Endodermal cell (in vitro differentiated cells): ENCODE measurements around the gene CNTNAP4. TPM values are rescaled to one million over a fixed set of nuclear protein-coding genes. Genes with fewer than 3 reads are reported as not detected.

Source experiments
- DNase-seq: peaks from one replicate; pipeline ENCODE4 v3.0.0-alpha.2; 2017
- H3K27ac ChIP-seq: 2 replicates; pipeline ENCODE4 v1.5.1; 2013; ENCODE audit warnings: mild to moderate bottlenecking, low read depth, low read length, moderate library complexity
- H3K27me3 ChIP-seq: 2 replicates; pipeline ENCODE4 v1.6.1; 2013; ENCODE audit warnings: mild to moderate bottlenecking, low read length, moderate library complexity; ENCODE audit not compliant: insufficient read depth, control insufficient read depth, poor library complexity, severe bottlenecking
- H3K36me3 ChIP-seq: 2 replicates; pipeline ENCODE4 v1.7.0; 2013; ENCODE audit warnings: mild to moderate bottlenecking, low read length, moderate library complexity; ENCODE audit not compliant: control insufficient read depth, insufficient read depth
- H3K4me1 ChIP-seq: one replicate; pipeline ENCODE4 v1.7.0; 2013; ENCODE audit warnings: low read length; ENCODE audit not compliant: control insufficient read depth, insufficient read depth
- H3K4me3 ChIP-seq: 2 replicates; pipeline ENCODE4 v1.5.1; 2013; ENCODE audit warnings: mild to moderate bottlenecking, low read length, moderate library complexity
- H3K9ac ChIP-seq: 2 replicates; pipeline ENCODE4 v1.6.1; 2013; ENCODE audit warnings: mild to moderate bottlenecking, low read length, moderate library complexity; ENCODE audit not compliant: poor library complexity, severe bottlenecking; ENCODE audit errors: extremely low read depth
- H3K9me3 ChIP-seq: 2 replicates; pipeline ENCODE4 v1.6.1; 2013; ENCODE audit warnings: mild to moderate bottlenecking, low read length, moderate library complexity; ENCODE audit not compliant: control insufficient read depth
- H3K27ac Mint-ChIP-seq: 2 replicates; pipeline ENCODE4 v1.8.0; 2020; ENCODE audit warnings: mixed read lengths
- H3K27me3 Mint-ChIP-seq: 2 replicates; pipeline ENCODE4 v1.8.0; 2021; ENCODE audit warnings: mild to moderate bottlenecking, mixed read lengths; ENCODE audit not compliant: insufficient read depth
- H3K36me3 Mint-ChIP-seq: 2 replicates; pipeline ENCODE4 v1.8.0; 2020; ENCODE audit warnings: low read depth, mixed read lengths
- H3K4me1 Mint-ChIP-seq: 2 replicates; pipeline ENCODE4 v1.8.0; 2020; ENCODE audit warnings: mixed read lengths
- H3K4me3 Mint-ChIP-seq: 2 replicates; pipeline ENCODE4 v1.8.0; 2020; ENCODE audit warnings: mild to moderate bottlenecking, moderate library complexity, mixed read lengths
- H3K9me3 Mint-ChIP-seq: 2 replicates; pipeline ENCODE4 v1.8.0; 2020; ENCODE audit warnings: mild to moderate bottlenecking, mixed read lengths
- WGBS, 2 experiments: methylation state at CpG; one replicate each; pipeline versions ENCODE4 v1.1.5 to v1.1.7; 2013; ENCODE audit warnings: missing lambda C conversion rate in 2 of 2, mixed read lengths in 1 of 2; ENCODE audit not compliant: insufficient coverage in 1 of 2, insufficient read length in 1 of 2; 5-methylcytosine and 5-hydroxymethylcytosine counted together
- total RNA-seq, 2 donors: library from RNA; stranded (reverse); fragmentation: NEBNext Ultra II Directional in 1 of 2; extraction: Animal tissue kit (Norgen Biotek cat#: 25700) in 1 of 2; gene quantifications; 2 replicates in 1 of 2; 3 replicates in 1 of 2; pipeline ENCODE4 v1.2.1, GENCODE V29; 2021
- TF ChIP-seq, protein P1 (sequence below): fragments of 200-600 bp; sonication (generic); conservative IDR thresholded peaks from 2 replicates; pipeline ENCODE4 v1.5.0; 2021; ENCODE audit warnings: antibody characterized with exemption, mild to moderate bottlenecking

Gene CNTNAP4
- total RNA-seq, 2 donors from 2014 or later = 0.24 to 0.55 TPM

DNA sequence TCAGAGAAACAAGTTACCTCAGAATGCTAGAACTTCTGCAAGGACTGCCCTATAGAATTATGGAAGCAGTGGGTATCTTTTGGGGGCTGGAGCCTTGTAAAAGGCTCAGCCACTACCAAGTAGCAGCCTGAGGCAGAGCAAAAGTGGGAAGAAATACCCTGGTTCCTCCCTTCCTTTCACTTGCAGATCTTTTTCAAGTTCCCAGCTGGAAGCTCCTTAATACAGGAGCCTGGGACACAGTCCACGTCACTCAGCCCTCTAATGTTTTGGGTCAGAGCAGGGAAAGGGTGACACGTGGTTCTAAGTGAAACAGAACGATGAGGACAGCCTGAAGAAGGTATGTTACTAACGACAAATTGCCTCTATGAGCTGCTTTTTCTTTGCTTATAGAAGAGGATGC is 93.1 kb downstream of the CNTNAP4 start:
- H3K27ac ChIP-seq = no peak overlapping the region
- TF ChIP-seq, protein P1, sequence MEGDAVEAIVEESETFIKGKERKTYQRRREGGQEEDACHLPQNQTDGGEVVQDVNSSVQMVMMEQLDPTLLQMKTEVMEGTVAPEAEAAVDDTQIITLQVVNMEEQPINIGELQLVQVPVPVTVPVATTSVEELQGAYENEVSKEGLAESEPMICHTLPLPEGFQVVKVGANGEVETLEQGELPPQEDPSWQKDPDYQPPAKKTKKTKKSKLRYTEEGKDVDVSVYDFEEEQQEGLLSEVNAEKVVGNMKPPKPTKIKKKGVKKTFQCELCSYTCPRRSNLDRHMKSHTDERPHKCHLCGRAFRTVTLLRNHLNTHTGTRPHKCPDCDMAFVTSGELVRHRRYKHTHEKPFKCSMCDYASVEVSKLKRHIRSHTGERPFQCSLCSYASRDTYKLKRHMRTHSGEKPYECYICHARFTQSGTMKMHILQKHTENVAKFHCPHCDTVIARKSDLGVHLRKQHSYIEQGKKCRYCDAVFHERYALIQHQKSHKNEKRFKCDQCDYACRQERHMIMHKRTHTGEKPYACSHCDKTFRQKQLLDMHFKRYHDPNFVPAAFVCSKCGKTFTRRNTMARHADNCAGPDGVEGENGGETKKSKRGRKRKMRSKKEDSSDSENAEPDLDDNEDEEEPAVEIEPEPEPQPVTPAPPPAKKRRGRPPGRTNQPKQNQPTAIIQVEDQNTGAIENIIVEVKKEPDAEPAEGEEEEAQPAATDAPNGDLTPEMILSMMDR = no peak
- Mint-ChIP-seq H3K9me3 (no peaks in the 10 kb centered on the region), H3K27me3 (peaks cover 3% of the 10 kb centered on the region), H3K36me3 (no peaks in the 10 kb centered on the region), H3K4me3 (no peak overlapping the region), H3K4me1 (no peaks in the 10 kb centered on the region), H3K27ac (no peak overlapping the region)
- 22 to 33% methylated on average over 4 of the region's 4 CpGs for WGBS, 2 experiments
- no peak overlapping the region for H3K4me3 ChIP-seq
- no peaks in the 10 kb centered on the region for H3K36me3 ChIP-seq
- no peaks in the 10 kb centered on the region for H3K4me1 ChIP-seq
- no peaks in the 10 kb centered on the region for H3K9me3 ChIP-seq
- H3K9ac ChIP-seq = no peak overlapping the region
- no peaks in the 10 kb centered on the region for H3K27me3 ChIP-seq
- peak; percentile 52 for DNase-seq

- Mint-ChIP-seq H3K36me3 (no peaks in the 10 kb centered on the region), H3K27ac (no peak overlapping the region), H3K4me3 (no peak overlapping the region), H3K9me3 (no peaks in the 10 kb centered on the region), H3K27me3 (peaks cover 3% of the 10 kb centered on the region), H3K4me1 (no peaks in the 10 kb centered on the region)
- Histone ChIP-seq H3K27me3 (no peaks in the 10 kb centered on the region), H3K27ac (no peak overlapping the region), H3K4me1 (no peaks in the 10 kb centered on the region), H3K36me3 (no peaks in the 10 kb centered on the region), H3K9me3 (no peaks in the 10 kb centered on the region), H3K4me3 (no peak overlapping the region), H3K9ac (no peak overlapping the region)
- 89 to 92% methylated on average over 3 of the region's 3 CpGs for WGBS, 2 experiments
- TF ChIP-seq, protein P1 = no peak
- no peak for DNase-seq
Observed at GRCh38 chr16:76371441-76371840, 94.2 kb downstream of the CNTNAP4 start.

DNA sequence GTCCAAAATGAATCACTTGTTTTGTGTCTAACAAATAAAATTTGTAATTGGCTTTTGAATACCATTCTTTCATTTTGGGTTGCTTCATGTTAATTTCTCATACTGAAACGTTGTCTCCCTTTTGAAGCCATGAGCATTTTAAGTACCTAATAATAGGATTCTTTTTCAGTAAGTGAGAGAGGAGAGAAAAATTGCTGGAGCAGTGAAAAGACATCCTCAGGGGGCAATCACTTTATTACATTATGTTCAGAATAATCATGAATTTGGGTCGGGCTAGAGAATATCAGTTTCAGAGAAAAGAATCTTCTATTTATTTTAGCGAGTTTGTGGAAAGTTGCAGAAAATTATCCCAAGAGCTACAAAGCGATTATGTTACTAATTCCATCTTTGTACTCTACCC is 96.8 kb downstream of the CNTNAP4 start:
- 90% methylated on average over 3 of the region's 4 CpGs; no CpG with 5 or more reads in 1 of the 2 experiments for WGBS, 2 experiments
- H3K27me3 Mint-ChIP-seq = peaks cover 3% of the 10 kb centered on the region
- Histone ChIP-seq H3K4me3 (no peak overlapping the region), H3K27ac (no peak overlapping the region), H3K36me3 (no peaks in the 10 kb centered on the region), H3K27me3 (no peaks in the 10 kb centered on the region), H3K4me1 (no peaks in the 10 kb centered on the region), H3K9me3 (no peaks in the 10 kb centered on the region), H3K9ac (no peak overlapping the region)
- no peaks in the 10 kb centered on the region for H3K4me1 Mint-ChIP-seq
- no peaks in the 10 kb centered on the region for H3K36me3 Mint-ChIP-seq
- TF ChIP-seq, protein P1 = no peak
- H3K27ac Mint-ChIP-seq = no peak overlapping the region
- H3K9me3 Mint-ChIP-seq = no peaks in the 10 kb centered on the region
- H3K4me3 Mint-ChIP-seq = no peak overlapping the region
- no peak for DNase-seq
